ENCODE results near the gene ACVR1B.

ACVR1B gene

GRCh38 chr12:52023976-52024688, 72.6 kb downstream of the ACVR1B start:
- no peak for DNase-seq

GRCh38 chr12:52024845-52025230, 73.3 kb downstream of the ACVR1B start:
- peak; percentile 33 to 52 for DNase-seq

GRCh38 chr12:52026263-52026662, 74.8 kb downstream of the ACVR1B start:
- no peak for DNase-seq

GRCh38 chr12:52027085-52027843, 75.8 kb downstream of the ACVR1B start:
- no peak for DNase-seq

- no peak for DNase-seq
Observed at GRCh38 chr12:52029685-52030084, 78.2 kb downstream of the ACVR1B start.

GRCh38 chr12:52032446-52032803, 80.9 kb downstream of the ACVR1B start:
- no peak for DNase-seq

- DNase-seq = peak; percentile 80
Observed at GRCh38 chr12:52032804-52033445, 81.4 kb downstream of the ACVR1B start.

- no peak for DNase-seq
Observed at GRCh38 chr12:52033446-52034140, 82.1 kb downstream of the ACVR1B start.

- no peak for DNase-seq
Observed at GRCh38 chr12:52035190-52035589, 83.7 kb downstream of the ACVR1B start.

GRCh38 chr12:52035926-52036325, 84.4 kb downstream of the ACVR1B start:
- no peak for DNase-seq

GRCh38 chr12:52036587-52037171, 85.2 kb downstream of the ACVR1B start:
- peak; percentile 59 to 66 for DNase-seq

GRCh38 chr12:52037248-52037861, 85.9 kb downstream of the ACVR1B start:
- no peak for DNase-seq

- no peak for DNase-seq
Observed at GRCh38 chr12:52038447-52038846, 86.9 kb downstream of the ACVR1B start.

- DNase-seq = no peak
Observed at GRCh38 chr12:52041035-52041434, 89.5 kb downstream of the ACVR1B start.

GRCh38 chr12:52041695-52042123, 90.2 kb downstream of the ACVR1B start:
- no peak for DNase-seq

GRCh38 chr12:52042706-52043385, 91.3 kb downstream of the ACVR1B start:
- DNase-seq = no peak

GRCh38 chr12:52043386-52044212, 92.1 kb downstream of the ACVR1B start:
- no peak for DNase-seq

- DNase-seq = no peak
Observed at GRCh38 chr12:52044292-52044983, 92.9 kb downstream of the ACVR1B start.

- DNase-seq = no peak
Observed at GRCh38 chr12:52045794-52046199, 94.3 kb downstream of the ACVR1B start.

Data from stimulated activated CD4-positive, alpha-beta T cell treated with anti-CD3 and anti-CD28 coated beads, Interleukin-2, amount 100 ng/mL, for 48 hours (primary cell).